NT2/D1 (cell line): Measurements from ENCODE around the gene SCLY.

Experiments used
- YY1 ChIP-seq: IDR thresholded peaks from 2 replicates; pipeline ENCODE4 v1.6.1; 2011; ENCODE audit not compliant: insufficient read length, insufficient read depth
- ZNF274 ChIP-seq: IDR thresholded peaks from 2 replicates; pipeline ENCODE4 v1.6.1; 2011; ENCODE audit warnings: mild to moderate bottlenecking, low read depth, low read length

GRCh38 chr2:238104691-238105371, 44.0 kb downstream of the SCLY start:
- TF ChIP-seq YY1 (no peak), ZNF274 (no peak)
